HepG2 (cell line): ENCODE data around the gene ARL8B. TPM values are rescaled to one million over a fixed set of nuclear protein-coding genes. Genes with fewer than 3 reads are reported as not detected.

Source experiments
- FOXK1 ChIP-seq: sonication (generic); formaldehyde crosslinking; IDR thresholded peaks from 2 replicates; pipeline ENCODE4 v1.4.0; 2020; ENCODE audit warnings: low read depth, missing genetic modification reagents, borderline replicate concordance
- HCFC1 ChIP-seq: fragments of 150-350 bp; IDR thresholded peaks from 2 replicates; pipeline ENCODE4 v1.6.1; 2014; ENCODE audit warnings: low read depth, low read length
- HNRNPK ChIP-seq: fragments of 200-400 bp; formaldehyde crosslinking; IDR thresholded peaks from 2 replicates; pipeline ENCODE4 v1.6.1; 2018; ENCODE audit warnings: low read length, low read depth, moderate library complexity, mild to moderate bottlenecking; ENCODE audit not compliant: poor library complexity, severe bottlenecking
- HNRNPL ChIP-seq: fragments of 200-400 bp; formaldehyde crosslinking; IDR thresholded peaks from 2 replicates; pipeline ENCODE4 v1.6.1; 2017; ENCODE audit warnings: mild to moderate bottlenecking, low read depth, low read length
- KDM2A ChIP-seq: sonication (generic); formaldehyde crosslinking; IDR thresholded peaks from 2 replicates; pipeline ENCODE4 v1.4.0; 2020; ENCODE audit warnings: low read depth, missing genetic modification reagents, borderline replicate concordance
- MED13 ChIP-seq: sonication (generic); formaldehyde crosslinking; IDR thresholded peaks from 2 replicates; pipeline ENCODE4 v1.5.0; 2020; ENCODE audit warnings: missing genetic modification reagents
- NFE2L1 ChIP-seq: sonication (generic); formaldehyde crosslinking; IDR thresholded peaks from 2 replicates; pipeline ENCODE4 v1.4.0; 2020; ENCODE audit warnings: missing genetic modification reagents, mild to moderate bottlenecking, borderline replicate concordance
- RARA ChIP-seq: IDR thresholded peaks from 2 replicates; pipeline ENCODE4 v1.6.1; 2016; ENCODE audit warnings: missing genetic modification reagents, missing compliant biosample characterization
- SMC3 ChIP-seq: IDR thresholded peaks from 2 replicates; pipeline ENCODE4 v1.6.1; 2011; ENCODE audit warnings: low read length, improper control_type of control experiment
- SP1 ChIP-seq, 2 experiments: fragments of 450-650 bp in 1 of 2; sonication (generic) in 1 of 2; formaldehyde crosslinking in 1 of 2; IDR thresholded peaks; 2 replicates each; pipeline versions ENCODE4 v1.4.0 to v1.6.1; 2016 to 2020; ENCODE audit warnings: missing genetic modification reagents in 1 of 2
- SP2 ChIP-seq: sonication (generic); formaldehyde crosslinking; IDR thresholded peaks from 2 replicates; pipeline ENCODE4 v1.5.1; 2020; ENCODE audit warnings: mild to moderate bottlenecking, missing genetic modification reagents
- STAT5B ChIP-seq: sonication (generic); formaldehyde crosslinking; IDR thresholded peaks from 2 replicates; pipeline ENCODE4 v1.4.0; 2020; ENCODE audit warnings: missing genetic modification reagents
- YEATS4 ChIP-seq: sonication (generic); formaldehyde crosslinking; IDR thresholded peaks from 2 replicates; pipeline ENCODE4 v1.4.0; 2020; ENCODE audit warnings: missing genetic modification reagents, borderline replicate concordance
- ZMYM4 ChIP-seq: sonication (generic); formaldehyde crosslinking; IDR thresholded peaks from 2 replicates; pipeline ENCODE4 v1.8.1; 2023; ENCODE audit warnings: mild to moderate bottlenecking, missing genetic modification reagents
- ZNF430 ChIP-seq: sonication (generic); formaldehyde crosslinking; IDR thresholded peaks from 2 replicates; pipeline ENCODE4 v1.9.0; 2021; ENCODE audit warnings: mild to moderate bottlenecking, missing genetic modification reagents
- polyA plus RNA-seq, 8 experiments: library from polyadenylated mRNA; depleted of rRNA in 3 of 8; stranded (reverse) in 7 of 8; unstranded in 1 of 8; fragments of >200 nt; fragmentation: Illumina TruSeq in 4 of 8; extraction: Trizol in 4 of 8; gene quantifications; 2 replicates each; pipeline versions ENCODE4 v1.2.1 to v1.2.3, GENCODE V29; 2011 to 2016; ENCODE audit warnings: low read depth in 4 of 8, missing spikeins in 1 of 8, mixed read lengths in 1 of 8; ENCODE audit not compliant: insufficient read depth in 1 of 8
- total RNA-seq, 5 experiments: library from RNA; depleted of rRNA; stranded (reverse); fragments of >200 nt; fragmentation: Illumina TruSeq; extraction: Trizol; gene quantifications; 2 replicates each; pipeline ENCODE4 v1.2.3, GENCODE V29; 2016; ENCODE audit warnings: low read depth in 1 of 5
- TF ChIP-seq, protein P1 (sequence below): sonication (generic); formaldehyde crosslinking; conservative IDR thresholded peaks from 2 replicates; pipeline ENCODE4 v1.4.0; 2020; ENCODE audit warnings: missing genetic modification reagents
- TF ChIP-seq, protein P2 (sequence below): sonication (generic); formaldehyde crosslinking; IDR thresholded peaks from 2 replicates; pipeline ENCODE4 v1.8.0; 2022; ENCODE audit warnings: missing genetic modification reagents, low read depth, mild to moderate bottlenecking, borderline replicate concordance
- TF ChIP-seq, protein P3 (sequence below): IDR thresholded peaks from 2 replicates; pipeline ENCODE4 v1.4.0; 2020; ENCODE audit warnings: mild to moderate bottlenecking, missing genetic modification reagents
- TF ChIP-seq, protein P4 (sequence below): IDR thresholded peaks from 2 replicates; pipeline ENCODE4 v1.6.1; 2016; ENCODE audit warnings: missing compliant biosample characterization, missing genetic modification reagents, borderline replicate concordance
- TF ChIP-seq, protein P5 (sequence below): sonication (generic); formaldehyde crosslinking; IDR thresholded peaks from 2 replicates; pipeline ENCODE4 v1.4.0; 2020; ENCODE audit warnings: missing genetic modification reagents, borderline replicate concordance
- TF ChIP-seq, protein P6 (sequence below): IDR thresholded peaks from 2 replicates; pipeline ENCODE4 v1.6.1; 2016

The ARL8B gene
- total and polyA plus RNA-seq, 2 of the 13 experiments (the other 11 are each of a cell fraction or from before 2014, with no cell fraction given), result 23.5 to 30.4 TPM

DNA sequence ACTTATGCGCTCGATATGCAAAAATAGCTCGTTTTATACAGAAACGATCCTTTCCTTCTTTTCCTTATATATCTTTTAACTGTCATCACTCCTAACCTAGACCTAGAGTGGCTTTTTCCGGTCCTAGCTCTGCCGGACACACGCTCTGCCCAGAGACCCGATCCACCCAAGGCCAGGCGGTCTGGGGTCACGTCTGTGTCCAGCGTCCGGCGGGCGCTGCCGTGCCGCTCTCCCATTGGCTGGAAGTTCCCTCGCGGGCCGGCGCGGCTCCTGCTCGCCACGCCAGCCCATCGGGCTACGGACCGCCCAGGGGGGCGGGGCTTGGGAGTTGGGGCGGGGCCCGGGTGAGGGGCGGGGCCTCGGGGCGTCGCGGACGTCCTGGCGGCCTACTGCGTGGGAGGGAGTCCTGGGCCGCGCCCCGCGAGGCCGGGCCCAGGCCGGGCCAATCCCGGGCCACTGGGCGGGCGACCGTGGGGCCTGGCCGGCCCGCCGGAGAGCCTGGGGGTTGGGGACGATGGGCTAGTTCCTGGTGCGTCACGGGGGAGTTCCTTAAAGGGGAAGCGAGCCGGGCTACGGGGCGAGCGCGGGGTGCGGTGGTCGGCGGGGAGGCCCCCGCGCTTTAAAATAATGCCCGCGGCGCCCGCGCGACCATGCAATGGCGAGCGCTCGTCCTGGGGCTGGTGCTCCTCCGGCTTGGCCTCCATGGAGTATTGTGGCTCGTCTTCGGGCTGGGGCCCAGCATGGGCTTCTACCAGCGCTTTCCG, 65.2 kb downstream of the ARL8B start, which contains the start of gene EDEM1 (continued):
- TF ChIP-seq HCFC1 (peak; percentile 19; the same call in 1 of the 2 replicates), YEATS4 (CRISPR knock-in tag) (peak; percentile 48), SP2 (no peak), KDM2A (CRISPR knock-in tag) (peak; percentile 91), FOXK1 (CRISPR knock-in tag) (no peak), NFE2L1 (CRISPR knock-in tag) (no peak), STAT5B (CRISPR knock-in tag) (no peak), HNRNPL (no peak), MED13 (CRISPR knock-in tag) (no peak), SP1 (IDR thresholded peaks at IDR 0.05) (no peak), SP1 (CRISPR knock-in tag; IDR thresholded peaks at IDR 0.05) (peak; percentile 55), HNRNPK (peak; percentile 64), SMC3 (no peak), ZMYM4 (peak; percentile 52; the same call in 1 of the 2 replicates), ZNF430 (CRISPR knock-in tag) (no peak; the same call in 1 of the 2 replicates), RARA (CRISPR knock-in tag) (peak; percentile 63)
- TF ChIP-seq, protein P1, sequence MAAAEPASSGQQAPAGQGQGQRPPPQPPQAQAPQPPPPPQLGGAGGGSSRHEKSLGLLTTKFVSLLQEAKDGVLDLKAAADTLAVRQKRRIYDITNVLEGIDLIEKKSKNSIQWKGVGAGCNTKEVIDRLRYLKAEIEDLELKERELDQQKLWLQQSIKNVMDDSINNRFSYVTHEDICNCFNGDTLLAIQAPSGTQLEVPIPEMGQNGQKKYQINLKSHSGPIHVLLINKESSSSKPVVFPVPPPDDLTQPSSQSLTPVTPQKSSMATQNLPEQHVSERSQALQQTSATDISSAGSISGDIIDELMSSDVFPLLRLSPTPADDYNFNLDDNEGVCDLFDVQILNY (CRISPR knock-in tag), result 0 out of 2 replicates have a peak, but pooled peaks have one; percentile 45
- TF ChIP-seq, protein P2, sequence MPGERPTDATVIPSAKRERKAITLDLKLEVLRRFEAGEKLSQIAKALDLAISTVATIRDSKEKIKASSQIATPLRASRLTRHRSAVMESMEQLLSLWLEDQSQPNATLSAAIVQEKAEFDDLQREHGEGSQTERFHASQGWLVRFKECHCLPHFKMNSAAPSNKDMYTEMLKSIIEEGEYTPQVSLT (CRISPR knock-in tag), result no peak
- TF ChIP-seq, protein P3, sequence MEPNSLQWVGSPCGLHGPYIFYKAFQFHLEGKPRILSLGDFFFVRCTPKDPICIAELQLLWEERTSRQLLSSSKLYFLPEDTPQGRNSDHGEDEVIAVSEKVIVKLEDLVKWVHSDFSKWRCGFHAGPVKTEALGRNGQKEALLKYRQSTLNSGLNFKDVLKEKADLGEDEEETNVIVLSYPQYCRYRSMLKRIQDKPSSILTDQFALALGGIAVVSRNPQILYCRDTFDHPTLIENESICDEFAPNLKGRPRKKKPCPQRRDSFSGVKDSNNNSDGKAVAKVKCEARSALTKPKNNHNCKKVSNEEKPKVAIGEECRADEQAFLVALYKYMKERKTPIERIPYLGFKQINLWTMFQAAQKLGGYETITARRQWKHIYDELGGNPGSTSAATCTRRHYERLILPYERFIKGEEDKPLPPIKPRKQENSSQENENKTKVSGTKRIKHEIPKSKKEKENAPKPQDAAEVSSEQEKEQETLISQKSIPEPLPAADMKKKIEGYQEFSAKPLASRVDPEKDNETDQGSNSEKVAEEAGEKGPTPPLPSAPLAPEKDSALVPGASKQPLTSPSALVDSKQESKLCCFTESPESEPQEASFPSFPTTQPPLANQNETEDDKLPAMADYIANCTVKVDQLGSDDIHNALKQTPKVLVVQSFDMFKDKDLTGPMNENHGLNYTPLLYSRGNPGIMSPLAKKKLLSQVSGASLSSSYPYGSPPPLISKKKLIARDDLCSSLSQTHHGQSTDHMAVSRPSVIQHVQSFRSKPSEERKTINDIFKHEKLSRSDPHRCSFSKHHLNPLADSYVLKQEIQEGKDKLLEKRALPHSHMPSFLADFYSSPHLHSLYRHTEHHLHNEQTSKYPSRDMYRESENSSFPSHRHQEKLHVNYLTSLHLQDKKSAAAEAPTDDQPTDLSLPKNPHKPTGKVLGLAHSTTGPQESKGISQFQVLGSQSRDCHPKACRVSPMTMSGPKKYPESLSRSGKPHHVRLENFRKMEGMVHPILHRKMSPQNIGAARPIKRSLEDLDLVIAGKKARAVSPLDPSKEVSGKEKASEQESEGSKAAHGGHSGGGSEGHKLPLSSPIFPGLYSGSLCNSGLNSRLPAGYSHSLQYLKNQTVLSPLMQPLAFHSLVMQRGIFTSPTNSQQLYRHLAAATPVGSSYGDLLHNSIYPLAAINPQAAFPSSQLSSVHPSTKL (CRISPR knock-in tag), result peak; percentile 49; the same call in 1 of the 2 replicates
- TF ChIP-seq, protein P4, sequence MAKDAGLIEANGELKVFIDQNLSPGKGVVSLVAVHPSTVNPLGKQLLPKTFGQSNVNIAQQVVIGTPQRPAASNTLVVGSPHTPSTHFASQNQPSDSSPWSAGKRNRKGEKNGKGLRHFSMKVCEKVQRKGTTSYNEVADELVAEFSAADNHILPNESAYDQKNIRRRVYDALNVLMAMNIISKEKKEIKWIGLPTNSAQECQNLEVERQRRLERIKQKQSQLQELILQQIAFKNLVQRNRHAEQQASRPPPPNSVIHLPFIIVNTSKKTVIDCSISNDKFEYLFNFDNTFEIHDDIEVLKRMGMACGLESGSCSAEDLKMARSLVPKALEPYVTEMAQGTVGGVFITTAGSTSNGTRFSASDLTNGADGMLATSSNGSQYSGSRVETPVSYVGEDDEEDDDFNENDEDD (CRISPR knock-in tag), result peak; percentile 92
- TF ChIP-seq, protein P5, sequence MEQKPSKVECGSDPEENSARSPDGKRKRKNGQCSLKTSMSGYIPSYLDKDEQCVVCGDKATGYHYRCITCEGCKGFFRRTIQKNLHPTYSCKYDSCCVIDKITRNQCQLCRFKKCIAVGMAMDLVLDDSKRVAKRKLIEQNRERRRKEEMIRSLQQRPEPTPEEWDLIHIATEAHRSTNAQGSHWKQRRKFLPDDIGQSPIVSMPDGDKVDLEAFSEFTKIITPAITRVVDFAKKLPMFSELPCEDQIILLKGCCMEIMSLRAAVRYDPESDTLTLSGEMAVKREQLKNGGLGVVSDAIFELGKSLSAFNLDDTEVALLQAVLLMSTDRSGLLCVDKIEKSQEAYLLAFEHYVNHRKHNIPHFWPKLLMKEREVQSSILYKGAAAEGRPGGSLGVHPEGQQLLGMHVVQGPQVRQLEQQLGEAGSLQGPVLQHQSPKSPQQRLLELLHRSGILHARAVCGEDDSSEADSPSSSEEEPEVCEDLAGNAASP (CRISPR knock-in tag), result peak; percentile 75; the same call in 1 of the 2 replicates
- TF ChIP-seq, protein P6, sequence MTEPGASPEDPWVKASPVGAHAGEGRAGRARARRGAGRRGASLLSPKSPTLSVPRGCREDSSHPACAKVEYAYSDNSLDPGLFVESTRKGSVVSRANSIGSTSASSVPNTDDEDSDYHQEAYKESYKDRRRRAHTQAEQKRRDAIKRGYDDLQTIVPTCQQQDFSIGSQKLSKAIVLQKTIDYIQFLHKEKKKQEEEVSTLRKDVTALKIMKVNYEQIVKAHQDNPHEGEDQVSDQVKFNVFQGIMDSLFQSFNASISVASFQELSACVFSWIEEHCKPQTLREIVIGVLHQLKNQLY (CRISPR knock-in tag), result 0 out of 2 replicates have a peak, but pooled peaks have one; percentile 11
